RPMI8226 (cell line): ENCODE data around the gene NOTO.
A peak's percentile ranks its signal among the peaks of the same experiment; 100 is the strongest.

Source experiments
- DNase-seq: peaks from one replicate; pipeline ENCODE4 v3.0.0-alpha.2; 2015

Gene NOTO

GRCh38 chr2:73235315-73236028 is 33.1 kb downstream of the NOTO start:
- no peak for DNase-seq

GRCh38 chr2:73237168-73237567 is 34.8 kb downstream of the NOTO start:
- no peak for DNase-seq

GRCh38 chr2:73238149-73238548 is 35.8 kb downstream of the NOTO start:
- no peak for DNase-seq

- DNase-seq, result no peak
Measured at GRCh38 chr2:73238976-73239375, 36.6 kb downstream of the NOTO start.

GRCh38 chr2:73239776-73240175 is 37.4 kb downstream of the NOTO start:
- no peak for DNase-seq

- DNase-seq, result no peak
Measured at GRCh38 chr2:73243884-73244570, 41.7 kb downstream of the NOTO start.

GRCh38 chr2:73244580-73244979 is 42.2 kb downstream of the NOTO start:
- no peak for DNase-seq

GRCh38 chr2:73246850-73247249 is 44.5 kb downstream of the NOTO start:
- no peak for DNase-seq

GRCh38 chr2:73249636-73250035 is 47.3 kb downstream of the NOTO start:
- no peak for DNase-seq

- no peak for DNase-seq
Measured at GRCh38 chr2:73250872-73251846, 48.8 kb downstream of the NOTO start.

GRCh38 chr2:73252238-73253027 is 50.1 kb downstream of the NOTO start:
- DNase-seq, result no peak

GRCh38 chr2:73253400-73253799 is 51.0 kb downstream of the NOTO start:
- no peak for DNase-seq

- DNase-seq, result peak; percentile 23
Measured at GRCh38 chr2:73253901-73254300, 51.5 kb downstream of the NOTO start.

GRCh38 chr2:73254343-73255006 is 52.1 kb downstream of the NOTO start:
- no peak for DNase-seq

GRCh38 chr2:73255007-73255644 is 52.8 kb downstream of the NOTO start:
- no peak for DNase-seq

GRCh38 chr2:73255907-73256617 is 53.7 kb downstream of the NOTO start:
- DNase-seq, result no peak

GRCh38 chr2:73256618-73256922 is 54.2 kb downstream of the NOTO start:
- no peak for DNase-seq

- DNase-seq, result no peak
Measured at GRCh38 chr2:73257021-73257420, 54.6 kb downstream of the NOTO start.

GRCh38 chr2:73257425-73258125 is 55.2 kb downstream of the NOTO start:
- peak; percentile 58 for DNase-seq

- no peak for DNase-seq
Measured at GRCh38 chr2:73258186-73258912, 56.0 kb downstream of the NOTO start.
